Fibroblast of skin of abdomen (primary cell): ENCODE measurements around the gene FAM50B.
"Not testable (repeated sequence)": the region's sequence is repeated elsewhere in the genome, so short reads cannot be mapped to it uniquely, and the experiment has no call there.

Experiments used
- DNase-seq: peaks from one replicate; pipeline ENCODE4 v3.0.0-alpha.2; 2013

Gene FAM50B

DNA sequence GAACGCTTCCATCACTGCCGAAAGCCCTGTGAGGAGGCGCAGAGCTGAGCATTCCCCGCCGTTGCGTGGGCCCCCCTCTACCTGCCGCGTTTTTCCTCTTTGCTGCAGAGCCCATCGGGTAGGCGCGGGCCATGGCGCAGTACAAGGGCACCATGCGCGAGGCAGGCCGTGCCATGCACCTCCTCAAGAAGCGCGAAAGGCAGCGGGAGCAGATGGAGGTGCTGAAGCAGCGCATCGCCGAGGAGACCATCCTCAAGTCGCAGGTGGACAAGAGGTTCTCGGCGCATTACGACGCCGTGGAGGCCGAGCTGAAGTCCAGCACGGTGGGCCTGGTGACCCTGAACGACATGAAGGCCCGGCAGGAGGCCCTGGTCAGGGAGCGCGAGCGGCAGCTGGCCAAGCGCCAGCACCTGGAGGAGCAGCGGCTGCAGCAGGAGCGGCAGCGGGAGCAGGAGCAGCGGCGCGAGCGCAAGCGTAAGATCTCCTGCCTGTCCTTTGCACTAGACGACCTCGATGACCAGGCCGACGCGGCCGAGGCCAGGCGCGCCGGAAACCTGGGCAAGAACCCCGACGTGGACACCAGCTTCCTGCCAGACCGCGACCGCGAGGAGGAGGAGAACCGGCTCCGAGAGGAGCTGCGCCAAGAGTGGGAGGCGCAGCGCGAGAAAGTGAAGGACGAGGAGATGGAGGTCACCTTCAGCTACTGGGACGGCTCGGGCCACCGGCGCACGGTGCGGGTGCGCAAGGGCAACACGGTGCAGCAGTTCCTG lies 693 bp downstream of the FAM50B start:
- DNase-seq: no peak

DNA sequence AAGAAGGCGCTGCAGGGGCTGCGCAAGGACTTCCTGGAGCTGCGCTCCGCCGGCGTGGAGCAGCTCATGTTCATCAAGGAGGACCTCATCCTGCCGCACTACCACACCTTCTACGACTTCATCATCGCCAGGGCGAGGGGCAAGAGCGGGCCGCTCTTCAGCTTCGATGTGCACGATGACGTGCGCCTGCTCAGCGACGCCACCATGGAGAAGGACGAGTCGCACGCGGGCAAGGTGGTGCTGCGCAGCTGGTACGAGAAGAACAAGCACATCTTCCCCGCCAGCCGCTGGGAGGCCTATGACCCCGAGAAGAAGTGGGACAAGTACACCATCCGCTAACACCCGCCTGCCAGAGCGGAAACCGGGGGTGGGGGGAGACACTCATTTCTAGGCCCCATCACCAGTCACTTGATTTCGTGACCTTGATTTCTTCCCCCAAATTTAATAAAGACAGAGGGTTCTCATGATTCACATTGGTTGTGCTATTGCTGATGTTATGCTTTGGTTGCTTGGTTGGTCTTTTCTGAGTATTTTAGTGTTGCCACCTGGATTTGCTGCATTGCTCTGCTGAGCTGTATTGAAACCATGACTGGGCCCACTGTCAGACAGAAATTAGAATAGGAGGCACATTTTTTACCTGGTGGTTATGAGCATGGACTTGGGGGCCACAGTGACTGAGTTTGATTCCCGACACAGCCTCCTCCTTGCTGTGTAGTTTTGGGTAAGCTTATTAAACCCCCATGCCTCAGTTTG lies 1.5 kb downstream of the FAM50B start:
- no peak for DNase-seq

GRCh38 chr6:3851839-3852238 lies 2.7 kb downstream of the FAM50B start:
- no peak for DNase-seq

GRCh38 chr6:3852391-3852790 lies 3.2 kb downstream of the FAM50B start:
- DNase-seq: no peak

DNA sequence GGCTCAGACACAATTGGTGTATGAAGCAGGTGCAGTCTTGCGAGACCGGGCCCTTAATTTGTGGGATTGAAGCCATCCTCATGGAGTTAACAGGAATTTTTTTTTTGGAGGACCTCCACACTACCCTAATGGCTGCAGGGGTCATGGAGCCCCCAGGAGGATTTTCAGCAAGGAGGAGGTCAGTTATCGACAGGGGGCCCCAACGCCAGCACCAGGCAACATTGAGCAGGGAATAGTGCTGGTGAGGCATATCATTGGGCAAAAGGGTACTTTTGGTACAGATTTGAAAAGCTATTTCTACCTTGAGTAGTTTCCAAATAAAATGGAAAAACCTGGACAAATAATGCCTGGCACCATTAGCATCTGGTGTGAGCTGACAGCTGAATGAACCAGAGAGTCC lies 6.7 kb downstream of the FAM50B start:
- no peak for DNase-seq

DNA sequence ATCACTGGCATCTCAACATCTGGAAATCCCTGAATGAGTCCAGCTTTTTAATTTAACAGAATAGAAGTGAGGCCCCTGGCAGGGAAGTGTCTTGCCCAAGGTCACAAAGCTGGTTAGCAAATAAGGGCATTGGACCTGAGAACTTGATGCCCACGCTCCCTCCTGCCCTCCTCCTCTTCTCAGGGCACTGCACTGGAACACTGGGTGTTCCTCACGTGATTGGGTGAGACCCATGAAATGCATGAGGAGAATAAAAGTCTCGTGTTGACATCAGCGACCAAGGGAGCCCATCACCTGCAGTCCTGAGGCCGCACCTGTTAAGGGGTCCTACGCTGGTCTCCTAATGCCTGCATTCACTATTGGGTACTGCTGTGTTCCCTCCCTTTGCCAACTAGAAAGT lies 7.4 kb downstream of the FAM50B start:
- no peak for DNase-seq

GRCh38 chr6:3857468-3858456 lies 8.6 kb downstream of the FAM50B start:
- peak; percentile 40 for DNase-seq

- no peak for DNase-seq
These were observed 10.8 kb downstream of the FAM50B start for GRCh38 chr6:3859878-3860552.

DNA sequence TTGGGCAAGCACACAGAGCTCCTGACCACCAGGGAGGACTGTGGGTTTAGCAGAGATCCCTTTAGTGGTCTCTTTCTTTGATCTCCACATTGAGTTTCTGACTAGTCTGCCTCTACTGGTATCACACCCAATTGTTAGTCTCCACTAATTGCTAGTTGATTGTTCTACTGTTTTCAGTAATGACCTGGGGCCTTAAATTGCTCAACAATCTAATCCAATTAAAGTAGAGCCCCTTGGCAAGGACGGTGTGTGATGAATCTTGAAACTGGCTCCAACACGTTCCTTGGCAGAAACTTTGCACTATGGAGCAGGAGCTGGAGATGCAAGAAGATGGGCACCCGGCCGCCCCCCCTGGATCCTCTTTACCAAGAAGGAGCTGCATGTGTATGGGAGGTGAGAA lies 12.3 kb downstream of the FAM50B start:
- no peak for DNase-seq

DNA sequence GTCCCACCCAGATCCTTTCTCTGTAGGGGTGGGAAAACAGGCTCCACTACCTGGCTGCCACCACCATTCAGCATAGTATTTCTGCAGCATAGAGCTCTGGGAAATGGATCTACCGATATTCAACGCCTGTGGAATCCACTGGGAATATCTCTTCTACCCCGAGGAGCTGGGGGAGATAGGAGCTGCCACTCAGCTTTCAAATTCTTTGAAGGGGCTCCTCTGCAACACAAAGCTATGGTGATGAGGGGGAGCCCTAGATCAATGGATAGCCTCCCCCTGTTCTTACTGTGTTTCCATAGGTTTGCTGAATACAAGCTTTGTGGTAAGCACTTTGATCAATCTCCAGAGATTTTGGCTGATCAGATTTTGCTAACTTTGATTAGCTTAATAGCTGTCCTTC lies 12.9 kb downstream of the FAM50B start:
- no peak for DNase-seq

DNA sequence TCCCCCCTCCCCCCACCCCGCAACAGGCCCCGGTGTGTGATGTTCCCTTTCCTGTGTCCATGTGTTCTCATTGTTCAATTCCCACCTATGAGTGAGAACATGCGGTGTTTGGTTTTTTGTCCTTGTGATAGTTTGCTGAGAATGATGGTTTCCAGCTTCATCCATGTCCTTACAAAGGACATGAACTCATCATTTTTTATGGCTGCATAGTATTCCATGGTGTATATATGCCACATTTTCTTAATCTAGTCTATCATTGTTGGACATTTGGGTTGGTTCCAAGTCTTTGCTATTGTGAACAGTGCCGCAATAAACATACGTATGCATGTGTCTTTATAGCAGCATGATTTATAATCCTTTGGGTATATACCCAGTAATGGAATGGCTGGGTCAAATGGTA lies 14.1 kb downstream of the FAM50B start:
- not testable (repeated sequence) for DNase-seq

GRCh38 chr6:3865463-3865862 lies 16.3 kb downstream of the FAM50B start:
- no peak for DNase-seq

DNA sequence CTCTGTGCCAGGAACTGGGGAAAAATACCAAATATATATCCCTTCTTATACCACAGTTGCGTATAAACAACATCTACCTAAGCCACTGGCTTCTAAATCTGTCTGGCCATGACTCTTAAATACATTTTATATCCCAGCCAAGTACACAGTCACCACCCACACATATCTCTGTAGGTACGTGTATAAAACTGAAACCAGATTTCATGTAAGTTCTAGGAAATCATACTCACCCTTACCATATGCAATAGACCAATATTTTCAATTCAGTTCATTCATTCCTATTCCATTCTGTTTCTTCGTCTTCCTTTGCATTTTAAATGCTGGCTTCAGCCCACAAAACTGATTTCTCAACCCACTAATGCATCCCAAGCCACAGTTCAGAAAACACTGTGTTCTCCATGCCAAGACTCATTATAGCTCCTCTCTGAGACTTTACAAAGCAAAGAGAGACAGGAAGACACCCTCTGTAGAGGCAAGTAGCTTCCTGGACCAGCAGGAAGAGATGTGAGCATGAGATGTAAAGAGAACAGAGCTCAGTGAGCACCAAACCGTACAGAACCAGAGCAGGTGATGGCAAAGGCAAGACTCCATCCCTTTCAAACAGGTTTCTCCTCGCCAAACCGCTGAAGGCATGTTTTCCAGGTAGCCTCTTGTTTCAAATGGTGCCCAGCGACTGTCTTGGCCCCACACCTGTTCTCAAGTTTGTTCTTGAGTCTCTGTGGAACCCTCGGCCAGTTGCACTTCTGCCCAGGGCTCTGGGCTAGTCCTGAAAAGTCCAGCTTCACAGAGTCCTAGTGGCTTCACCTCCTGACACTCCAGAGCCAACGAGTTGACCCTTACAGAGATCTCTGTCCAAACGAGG lies 18.7 kb downstream of the FAM50B start:
- peak; percentile 92 for DNase-seq

- peak; percentile 71 for DNase-seq
These were observed 19.4 kb downstream of the FAM50B start for GRCh38 chr6:3868544-3868943.

DNA sequence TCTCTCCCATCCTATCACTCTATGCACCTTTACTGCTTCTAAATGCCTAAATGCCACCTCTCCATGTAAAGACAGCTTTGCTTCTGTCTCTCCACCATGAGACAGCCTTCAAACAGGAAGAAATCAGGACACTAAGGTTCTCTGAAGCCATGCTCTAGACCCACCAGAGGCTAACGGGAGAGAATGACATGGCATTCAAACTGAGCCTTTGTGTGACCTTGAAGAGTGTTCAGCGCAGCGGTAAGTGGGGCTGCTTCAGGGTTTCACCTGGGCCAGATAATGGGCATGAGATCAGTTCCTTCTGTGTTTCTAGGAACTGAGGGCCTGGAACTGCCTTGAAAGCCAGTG lies 20.1 kb downstream of the FAM50B start:
- DNase-seq: no peak

- no peak for DNase-seq
These were observed 20.7 kb downstream of the FAM50B start for GRCh38 chr6:3869632-3870527.

- no peak for DNase-seq
These were observed 21.4 kb downstream of the FAM50B start for GRCh38 chr6:3870528-3870925.

GRCh38 chr6:3871515-3871914 lies 22.3 kb downstream of the FAM50B start:
- DNase-seq: no peak

DNA sequence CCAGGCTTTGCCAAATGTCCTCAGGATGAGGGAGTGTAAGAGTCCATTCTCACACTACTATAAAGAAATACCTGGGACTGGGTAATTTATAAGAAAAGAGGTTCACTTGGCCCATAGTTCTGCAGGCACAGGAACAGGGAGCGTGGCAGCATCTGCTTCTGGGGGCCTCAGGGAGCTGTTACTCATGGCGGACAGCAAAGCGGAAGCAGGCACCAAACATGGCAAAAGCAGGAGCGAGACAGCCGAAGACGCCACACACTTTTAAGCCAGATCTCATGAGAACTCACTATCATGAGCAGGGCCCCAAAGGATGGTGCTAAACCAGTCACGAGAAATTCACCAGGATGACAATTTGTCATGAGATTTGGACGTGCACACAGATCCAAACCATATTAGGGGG lies 22.8 kb downstream of the FAM50B start:
- DNase-seq: no peak

DNA sequence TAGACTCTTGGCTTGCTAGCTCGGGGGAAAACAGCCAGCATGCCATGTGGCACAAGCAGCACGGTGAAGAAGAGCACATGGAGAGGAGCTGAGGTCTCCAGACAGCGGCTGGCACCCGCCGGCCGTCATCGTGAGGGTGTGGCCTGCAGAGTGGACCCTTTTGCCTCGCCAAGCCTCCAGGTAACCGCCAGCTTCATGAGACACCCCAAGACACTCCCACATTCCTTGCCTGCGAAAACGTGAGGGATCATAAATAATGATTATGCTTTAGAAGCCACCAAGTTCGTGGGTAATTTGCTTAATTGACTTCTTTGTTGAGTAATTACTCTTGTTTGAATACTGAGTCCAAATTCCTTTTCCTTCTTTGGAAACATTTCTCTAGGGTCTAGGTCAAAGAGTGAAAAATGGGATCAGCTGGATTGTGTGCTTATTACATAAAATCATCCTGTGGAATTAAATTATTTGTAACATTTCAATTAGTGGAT lies 23.2 kb downstream of the FAM50B start:
- no peak for DNase-seq
